Nephron progenitor cell (in vitro differentiated cells): ENCODE measurements around the gene SMIM21.

ENCODE experiments used
- DNase-seq: peaks from one replicate; pipeline ENCODE4 v3.0.0; 2021
- H3K27ac Mint-ChIP-seq: 2 replicates; pipeline ENCODE4 v1.8.0; 2021; ENCODE audit warnings: mild to moderate bottlenecking, moderate library complexity, mixed read lengths
- H3K27me3 Mint-ChIP-seq: 2 replicates; pipeline ENCODE4 v1.8.0; 2021; ENCODE audit warnings: mild to moderate bottlenecking, low read depth, mixed read lengths; ENCODE audit not compliant: poor library complexity
- H3K36me3 Mint-ChIP-seq: 2 replicates; pipeline ENCODE4 v1.8.0; 2021; ENCODE audit warnings: low read depth, mixed read lengths
- H3K4me1 Mint-ChIP-seq: 2 replicates; pipeline ENCODE4 v1.8.0; 2021; ENCODE audit warnings: mixed read lengths
- H3K4me3 Mint-ChIP-seq: 2 replicates; pipeline ENCODE4 v1.8.0; 2021; ENCODE audit warnings: mild to moderate bottlenecking, moderate library complexity, mixed read lengths
- H3K9me3 Mint-ChIP-seq: 2 replicates; pipeline ENCODE4 v1.8.0; 2021; ENCODE audit warnings: mild to moderate bottlenecking, moderate library complexity, mixed read lengths
- TF ChIP-seq, protein P1 (sequence below): fragments of 200-600 bp; sonication (generic); IDR thresholded peaks from 2 replicates; pipeline ENCODE4 v1.5.0; 2021; ENCODE audit warnings: antibody characterized with exemption

Gene SMIM21

DNA sequence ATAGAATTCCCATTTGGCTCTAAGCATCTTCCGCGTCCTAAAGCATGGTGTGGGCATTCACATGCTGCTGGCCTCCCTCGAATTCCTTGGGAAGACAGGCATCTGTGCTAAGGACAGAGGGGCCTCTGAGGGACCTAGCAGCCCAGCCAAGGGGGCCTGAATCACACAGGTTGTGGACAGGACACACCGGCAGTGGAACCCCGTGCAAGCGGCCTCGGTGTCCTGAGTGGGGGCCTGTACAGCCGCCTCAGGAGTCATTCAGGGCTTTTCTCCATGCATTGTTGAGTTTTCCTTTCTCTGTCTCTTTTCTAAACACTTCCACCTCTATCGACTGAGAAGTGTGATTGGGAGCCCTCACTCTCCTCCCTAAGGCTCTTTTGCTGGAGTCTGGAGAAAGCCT is 44.3 kb upstream of the SMIM21 start:
- no peaks in the 10 kb centered on the region for H3K36me3 Mint-ChIP-seq
- no peak for DNase-seq
- no peak overlapping the region for H3K27ac Mint-ChIP-seq
- H3K4me1 Mint-ChIP-seq, result peaks cover 52% of the 10 kb centered on the region
- H3K4me3 Mint-ChIP-seq, result no peak overlapping the region
- no peaks in the 10 kb centered on the region for H3K27me3 Mint-ChIP-seq
- H3K9me3 Mint-ChIP-seq, result no peaks in the 10 kb centered on the region
- TF ChIP-seq, protein P1, sequence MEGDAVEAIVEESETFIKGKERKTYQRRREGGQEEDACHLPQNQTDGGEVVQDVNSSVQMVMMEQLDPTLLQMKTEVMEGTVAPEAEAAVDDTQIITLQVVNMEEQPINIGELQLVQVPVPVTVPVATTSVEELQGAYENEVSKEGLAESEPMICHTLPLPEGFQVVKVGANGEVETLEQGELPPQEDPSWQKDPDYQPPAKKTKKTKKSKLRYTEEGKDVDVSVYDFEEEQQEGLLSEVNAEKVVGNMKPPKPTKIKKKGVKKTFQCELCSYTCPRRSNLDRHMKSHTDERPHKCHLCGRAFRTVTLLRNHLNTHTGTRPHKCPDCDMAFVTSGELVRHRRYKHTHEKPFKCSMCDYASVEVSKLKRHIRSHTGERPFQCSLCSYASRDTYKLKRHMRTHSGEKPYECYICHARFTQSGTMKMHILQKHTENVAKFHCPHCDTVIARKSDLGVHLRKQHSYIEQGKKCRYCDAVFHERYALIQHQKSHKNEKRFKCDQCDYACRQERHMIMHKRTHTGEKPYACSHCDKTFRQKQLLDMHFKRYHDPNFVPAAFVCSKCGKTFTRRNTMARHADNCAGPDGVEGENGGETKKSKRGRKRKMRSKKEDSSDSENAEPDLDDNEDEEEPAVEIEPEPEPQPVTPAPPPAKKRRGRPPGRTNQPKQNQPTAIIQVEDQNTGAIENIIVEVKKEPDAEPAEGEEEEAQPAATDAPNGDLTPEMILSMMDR, result no peak

- Mint-ChIP-seq H3K36me3 (peaks cover 14% of the 10 kb centered on the region), H3K27ac (no peak overlapping the region), H3K4me1 (peaks cover 42% of the 10 kb centered on the region), H3K4me3 (no peak overlapping the region), H3K27me3 (peaks cover 8% of the 10 kb centered on the region), H3K9me3 (no peaks in the 10 kb centered on the region)
- DNase-seq, result no peak
- TF ChIP-seq, protein P1, result no peak
Observed at GRCh38 chr18:75467851-75468250, 40.3 kb upstream of the SMIM21 start.

DNA sequence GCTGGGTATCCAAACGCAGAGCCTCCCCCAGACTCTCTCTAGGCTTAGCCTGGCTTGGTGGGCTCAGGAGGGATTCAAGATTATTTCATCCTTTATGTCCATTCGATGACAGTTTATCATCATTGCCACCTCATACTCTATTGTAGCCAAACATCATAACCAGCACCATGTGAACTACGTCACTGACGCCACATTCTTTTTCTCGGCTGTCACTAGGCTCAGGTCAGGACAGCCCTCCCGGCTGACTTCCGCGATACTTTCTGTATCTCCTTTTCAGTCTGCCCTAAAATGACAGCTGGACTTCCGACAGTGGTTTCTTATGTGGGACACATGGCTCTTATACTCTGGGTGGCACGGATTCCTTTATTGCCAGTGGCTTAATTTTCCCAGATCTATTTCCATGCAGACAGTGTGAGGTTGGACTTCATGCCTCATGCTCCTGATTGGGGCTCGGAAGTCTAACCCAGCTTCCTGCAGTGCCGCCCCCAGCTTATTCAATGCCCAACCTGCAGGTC is 39.8 kb upstream of the SMIM21 start:
- H3K27me3 Mint-ChIP-seq, result peaks cover 8% of the 10 kb centered on the region
- TF ChIP-seq, protein P1, result no peak
- no peak overlapping the region for H3K27ac Mint-ChIP-seq
- peaks cover 42% of the 10 kb centered on the region for H3K4me1 Mint-ChIP-seq
- no peaks in the 10 kb centered on the region for H3K9me3 Mint-ChIP-seq
- no peak for DNase-seq
- peaks cover 14% of the 10 kb centered on the region for H3K36me3 Mint-ChIP-seq
- no peak overlapping the region for H3K4me3 Mint-ChIP-seq

GRCh38 chr18:75464356-75464755 is 36.9 kb upstream of the SMIM21 start:
- Mint-ChIP-seq H3K4me3 (no peak overlapping the region), H3K27ac (no peak overlapping the region), H3K4me1 (peaks cover 37% of the 10 kb centered on the region), H3K36me3 (peaks cover 27% of the 10 kb centered on the region), H3K9me3 (peaks cover 15% of the 10 kb centered on the region), H3K27me3 (peaks cover 8% of the 10 kb centered on the region)
- TF ChIP-seq, protein P1, result no peak
- DNase-seq, result no peak

DNA sequence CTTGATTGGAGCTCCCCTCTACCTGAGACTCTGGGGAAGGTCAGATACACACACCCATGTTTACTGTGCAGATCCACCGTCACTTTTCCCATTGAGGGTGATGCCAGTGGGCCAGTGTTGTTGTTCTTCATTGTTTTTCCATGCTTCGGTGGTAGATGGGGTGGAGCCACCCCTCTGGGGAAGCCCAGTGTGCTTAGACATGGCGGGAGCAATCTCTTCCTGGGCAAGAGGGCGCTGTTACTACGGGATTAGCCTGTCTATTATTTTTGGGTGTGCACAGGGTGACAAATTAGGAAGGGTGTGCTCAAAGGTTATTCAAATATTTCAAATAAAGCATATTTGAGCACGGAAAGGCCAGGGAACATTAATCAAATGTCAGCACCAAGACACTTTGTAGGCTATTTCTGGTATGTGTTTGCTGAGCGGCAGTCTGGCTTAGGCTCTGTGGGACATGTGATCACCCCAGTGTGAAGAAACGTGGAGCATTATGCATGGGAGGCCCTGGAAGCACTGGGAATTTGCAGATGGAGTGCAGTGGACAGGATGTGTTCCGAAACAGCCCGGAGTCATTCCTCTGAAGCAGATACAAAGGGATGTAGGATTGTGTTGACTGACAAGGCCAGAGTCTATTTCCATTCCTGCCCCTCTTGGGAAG is 34.8 kb upstream of the SMIM21 start:
- peaks cover 46% of the 10 kb centered on the region for H3K36me3 Mint-ChIP-seq
- TF ChIP-seq, protein P1, result no peak
- peaks cover 8% of the 10 kb centered on the region for H3K27me3 Mint-ChIP-seq

DNA sequence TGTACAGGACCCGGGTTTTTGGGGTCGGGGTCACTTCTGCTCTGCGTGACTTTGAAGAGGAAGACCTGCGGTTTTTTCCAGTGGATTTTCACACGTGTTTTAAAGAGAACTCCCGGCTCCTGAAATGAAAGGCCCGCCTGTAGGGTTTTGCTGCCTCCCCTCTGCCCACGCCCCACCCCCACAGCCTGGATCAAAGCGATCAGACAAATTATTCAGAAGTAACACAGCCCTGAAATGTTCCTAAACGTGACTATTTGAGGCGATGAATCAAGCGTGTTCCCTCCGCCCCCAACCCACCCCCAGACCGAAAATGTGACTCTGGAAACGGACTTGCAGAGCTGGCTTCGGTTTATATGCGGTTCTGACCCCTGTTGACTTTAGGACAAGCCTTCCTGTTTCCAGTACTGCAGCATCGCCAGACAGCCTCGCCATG is 28.7 kb upstream of the SMIM21 start:
- peaks cover 46% of the 10 kb centered on the region for H3K9me3 Mint-ChIP-seq
- DNase-seq, result peak; percentile 47
- peak overlapping the region; percentile 77 for H3K4me3 Mint-ChIP-seq
- peaks cover 3% of the 10 kb centered on the region for H3K27me3 Mint-ChIP-seq
- peaks cover 32% of the 10 kb centered on the region for H3K36me3 Mint-ChIP-seq
- TF ChIP-seq, protein P1, result no peak
- peak overlapping the region; percentile 90 for H3K27ac Mint-ChIP-seq
- H3K4me1 Mint-ChIP-seq, result peaks cover 35% of the 10 kb centered on the region

More for the DNA sequence above, 34.8 kb upstream of the SMIM21 start:
- DNase-seq, result no peak
- peaks cover 31% of the 10 kb centered on the region for H3K4me1 Mint-ChIP-seq
- H3K4me3 Mint-ChIP-seq, result no peak overlapping the region
- no peak overlapping the region for H3K27ac Mint-ChIP-seq
- H3K9me3 Mint-ChIP-seq, result peaks cover 34% of the 10 kb centered on the region
